ENCODE data around the gene LAG3.

The LAG3 gene

DNA sequence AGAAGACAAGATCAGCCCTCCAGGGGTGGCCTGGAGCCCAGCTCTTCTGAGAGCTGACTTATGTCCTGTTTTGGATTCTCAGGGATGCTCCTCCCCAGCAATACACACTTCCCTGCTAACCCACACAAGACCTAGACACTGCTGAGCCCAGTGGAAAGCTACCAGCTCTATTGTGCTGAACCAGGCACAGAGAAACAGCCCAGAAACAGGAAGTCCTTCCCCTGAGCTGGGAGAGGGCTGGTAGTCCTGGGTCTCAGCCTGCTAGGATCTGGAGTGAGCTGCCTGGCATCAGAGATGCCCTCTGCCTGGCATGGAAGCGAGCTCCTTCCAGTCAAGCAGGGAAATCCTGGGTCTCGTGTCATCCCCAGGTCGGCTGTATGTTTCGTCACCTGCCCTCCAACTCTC, 1.2 kb upstream of the LAG3 start:
- no peak for DNase-seq (ENCODE audit: low read depth in 3 of 3, low spot score in 1 of 3)

DNA sequence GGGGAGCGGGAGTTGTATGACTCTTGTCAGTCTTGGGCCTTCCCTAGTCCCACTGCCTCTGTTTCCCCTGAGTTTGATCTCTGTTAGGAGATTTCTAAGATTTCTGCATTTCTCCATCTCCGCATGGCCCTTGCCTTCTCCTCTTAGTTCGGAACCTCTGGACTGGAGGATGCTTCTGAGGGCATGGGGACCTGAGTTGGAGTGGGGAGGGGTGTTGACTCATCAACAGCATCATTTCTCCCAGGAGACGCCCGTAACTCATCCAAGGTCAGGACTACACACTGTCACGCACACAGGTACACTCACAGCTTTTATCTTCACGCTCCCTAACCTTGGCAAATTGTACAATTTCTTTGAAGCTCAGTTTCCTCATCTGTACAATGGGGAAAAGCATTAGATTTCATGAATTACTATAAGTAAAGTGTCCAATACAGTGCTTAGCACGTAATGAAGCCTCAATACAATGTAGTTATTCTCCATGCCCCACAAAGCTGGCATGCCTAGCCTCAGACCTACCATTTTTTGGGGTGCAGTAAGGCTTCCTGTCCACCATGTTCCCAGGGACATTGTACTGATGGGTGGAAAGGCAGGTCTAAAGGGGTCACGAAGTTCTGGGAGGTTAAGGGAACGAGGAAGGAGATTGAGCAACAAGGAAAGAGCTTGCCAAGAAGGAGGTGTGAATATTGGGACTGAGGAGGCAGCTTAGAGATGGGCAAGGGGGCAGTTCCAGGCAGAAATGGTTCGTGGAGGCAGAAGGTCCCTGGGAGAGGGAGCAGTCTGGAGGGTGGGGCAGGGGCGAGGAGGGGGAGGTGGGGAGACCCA, 600 bp upstream of the LAG3 start:
- no peak for DNase-seq (ENCODE audit: low read depth in 3 of 3, low spot score in 1 of 3)

DNA sequence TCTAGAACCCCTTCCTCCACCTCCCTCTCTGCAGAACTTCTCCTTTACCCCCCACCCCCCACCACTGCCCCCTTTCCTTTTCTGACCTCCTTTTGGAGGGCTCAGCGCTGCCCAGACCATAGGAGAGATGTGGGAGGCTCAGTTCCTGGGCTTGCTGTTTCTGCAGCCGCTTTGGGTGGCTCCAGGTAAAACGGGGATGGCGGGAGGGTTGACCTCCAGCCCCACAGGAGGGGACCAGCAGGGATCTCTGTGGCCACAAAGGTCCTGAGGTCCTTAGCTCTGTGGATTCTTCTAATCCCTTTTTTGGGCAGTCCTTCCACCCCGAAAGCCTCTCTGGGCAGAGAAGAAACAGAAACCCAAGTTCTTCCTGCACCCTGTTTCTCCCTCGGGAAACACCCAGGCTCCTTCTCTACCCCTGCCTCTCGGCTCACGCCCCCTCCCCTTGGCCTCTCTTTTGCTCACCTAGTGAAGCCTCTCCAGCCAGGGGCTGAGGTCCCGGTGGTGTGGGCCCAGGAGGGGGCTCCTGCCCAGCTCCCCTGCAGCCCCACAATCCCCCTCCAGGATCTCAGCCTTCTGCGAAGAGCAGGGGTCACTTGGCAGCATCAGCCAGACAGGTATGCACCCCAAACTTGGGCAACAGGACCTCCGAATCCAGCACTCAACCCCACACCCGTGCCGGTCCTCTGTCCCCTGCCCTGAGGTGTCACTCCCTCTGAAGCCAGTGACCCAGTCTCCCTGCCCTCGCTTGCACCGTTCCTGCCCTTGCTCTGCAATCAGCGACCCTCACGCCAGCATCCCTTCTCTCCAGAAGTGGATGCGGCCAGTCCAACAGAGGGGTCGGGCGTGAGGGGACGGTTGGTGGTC, 638 bp downstream of the LAG3 start:
- no peak for DNase-seq (ENCODE audit: low read depth in 3 of 3, low spot score in 1 of 3)

DNA sequence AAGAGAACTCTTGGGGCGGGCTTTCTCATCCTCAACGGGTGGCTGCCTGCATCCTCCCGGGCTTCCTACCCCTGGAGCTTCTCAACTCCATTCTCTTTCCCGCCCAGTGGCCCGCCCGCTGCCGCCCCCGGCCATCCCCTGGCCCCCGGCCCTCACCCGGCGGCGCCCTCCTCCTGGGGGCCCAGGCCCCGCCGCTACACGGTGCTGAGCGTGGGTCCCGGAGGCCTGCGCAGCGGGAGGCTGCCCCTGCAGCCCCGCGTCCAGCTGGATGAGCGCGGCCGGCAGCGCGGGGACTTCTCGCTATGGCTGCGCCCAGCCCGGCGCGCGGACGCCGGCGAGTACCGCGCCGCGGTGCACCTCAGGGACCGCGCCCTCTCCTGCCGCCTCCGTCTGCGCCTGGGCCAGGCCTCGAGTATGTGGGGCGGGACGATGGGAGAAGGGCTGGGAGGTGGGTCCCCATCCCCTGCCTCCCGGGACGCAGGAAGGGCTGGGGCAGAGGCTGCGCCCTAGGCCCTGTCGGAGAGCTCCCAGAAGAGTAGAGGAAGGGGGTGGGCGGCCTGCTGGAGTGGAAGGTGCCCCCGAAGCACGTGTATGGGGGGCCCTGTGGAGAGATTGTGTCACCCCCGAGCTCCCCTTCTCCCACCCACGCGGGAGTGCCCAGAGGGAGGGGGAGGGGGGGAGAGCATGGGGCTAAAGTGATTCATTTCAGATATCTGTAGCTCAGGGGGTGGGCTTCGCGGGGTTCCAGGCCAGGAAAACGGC, 1.5 kb downstream of the LAG3 start:
- no peak for DNase-seq (ENCODE audit: low read depth in 3 of 3, low spot score in 1 of 3)

DNA sequence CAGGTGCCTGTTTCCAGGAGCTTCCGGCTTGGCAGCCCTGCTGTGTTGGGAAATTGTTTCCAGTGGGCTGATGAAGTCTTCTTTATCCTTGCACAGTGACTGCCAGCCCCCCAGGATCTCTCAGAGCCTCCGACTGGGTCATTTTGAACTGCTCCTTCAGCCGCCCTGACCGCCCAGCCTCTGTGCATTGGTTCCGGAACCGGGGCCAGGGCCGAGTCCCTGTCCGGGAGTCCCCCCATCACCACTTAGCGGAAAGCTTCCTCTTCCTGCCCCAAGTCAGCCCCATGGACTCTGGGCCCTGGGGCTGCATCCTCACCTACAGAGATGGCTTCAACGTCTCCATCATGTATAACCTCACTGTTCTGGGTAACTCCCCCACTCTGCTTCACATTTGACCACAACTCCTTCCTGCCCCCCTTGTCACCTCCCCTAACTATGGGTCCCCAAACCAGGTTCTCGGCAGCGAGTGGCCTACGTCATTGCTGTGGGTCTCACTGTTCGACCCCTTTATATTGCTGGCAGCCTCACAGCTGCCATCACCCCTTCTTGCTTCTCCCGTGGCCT, 2.3 kb downstream of the LAG3 start:
- DNase-seq (ENCODE audit: low read depth in 3 of 3, low spot score in 1 of 3) = no peak

DNA sequence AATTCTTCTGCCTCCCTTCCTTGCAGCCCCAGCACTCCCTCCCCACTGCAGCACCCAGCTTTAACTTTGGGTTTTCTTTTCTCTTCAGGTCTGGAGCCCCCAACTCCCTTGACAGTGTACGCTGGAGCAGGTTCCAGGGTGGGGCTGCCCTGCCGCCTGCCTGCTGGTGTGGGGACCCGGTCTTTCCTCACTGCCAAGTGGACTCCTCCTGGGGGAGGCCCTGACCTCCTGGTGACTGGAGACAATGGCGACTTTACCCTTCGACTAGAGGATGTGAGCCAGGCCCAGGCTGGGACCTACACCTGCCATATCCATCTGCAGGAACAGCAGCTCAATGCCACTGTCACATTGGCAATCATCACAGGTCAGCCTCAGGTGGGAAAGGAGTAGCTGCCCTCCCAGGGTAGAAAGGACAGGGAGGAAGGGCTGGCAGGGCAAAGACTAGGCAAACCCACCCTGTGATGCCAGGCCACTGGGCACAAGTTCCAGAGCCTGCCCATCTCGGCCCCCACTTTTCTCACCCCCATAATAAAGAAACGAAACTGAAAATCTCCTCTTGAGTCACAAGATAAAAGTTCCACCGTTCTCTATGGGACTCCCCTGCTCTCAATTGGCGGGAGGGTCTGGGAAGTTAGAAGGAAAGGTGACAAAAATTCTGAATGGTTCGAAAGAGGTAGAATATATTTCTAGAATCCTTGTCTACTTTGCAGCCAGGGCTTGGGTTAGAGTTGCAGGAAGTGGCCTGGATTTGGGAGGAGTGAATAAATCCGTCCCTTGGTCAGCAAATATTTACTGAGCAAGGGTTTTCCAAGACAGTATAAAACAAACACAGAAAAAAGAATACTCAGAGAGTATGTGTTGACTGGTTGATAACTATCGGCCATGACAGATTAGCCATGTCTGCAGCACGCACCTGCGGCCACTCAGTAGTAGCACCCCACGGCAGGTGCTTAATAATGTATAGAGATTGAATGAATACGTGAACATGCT, 3.2 kb downstream of the LAG3 start:
- no peak for DNase-seq (ENCODE audit: low read depth in 3 of 3, low spot score in 1 of 3)

DNA sequence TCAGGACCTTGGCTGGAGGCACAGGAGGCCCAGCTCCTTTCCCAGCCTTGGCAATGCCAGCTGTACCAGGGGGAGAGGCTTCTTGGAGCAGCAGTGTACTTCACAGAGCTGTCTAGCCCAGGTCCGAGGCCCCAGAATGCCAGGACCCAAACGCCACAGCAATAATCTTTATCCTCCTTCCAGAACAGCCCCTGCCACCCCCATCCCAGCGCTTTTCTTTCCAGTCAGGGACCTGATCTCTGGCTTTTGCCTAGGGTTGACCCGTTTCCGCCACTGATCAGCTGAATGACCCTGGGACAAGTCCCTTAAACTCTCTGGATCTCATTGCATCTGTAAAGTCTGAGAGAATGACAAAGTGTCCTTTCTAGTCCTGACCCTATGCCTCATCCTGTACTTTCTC, 5.1 kb downstream of the LAG3 start:
- DNase-seq (ENCODE audit: low read depth in 3 of 3, low spot score in 1 of 3) = no peak

DNA sequence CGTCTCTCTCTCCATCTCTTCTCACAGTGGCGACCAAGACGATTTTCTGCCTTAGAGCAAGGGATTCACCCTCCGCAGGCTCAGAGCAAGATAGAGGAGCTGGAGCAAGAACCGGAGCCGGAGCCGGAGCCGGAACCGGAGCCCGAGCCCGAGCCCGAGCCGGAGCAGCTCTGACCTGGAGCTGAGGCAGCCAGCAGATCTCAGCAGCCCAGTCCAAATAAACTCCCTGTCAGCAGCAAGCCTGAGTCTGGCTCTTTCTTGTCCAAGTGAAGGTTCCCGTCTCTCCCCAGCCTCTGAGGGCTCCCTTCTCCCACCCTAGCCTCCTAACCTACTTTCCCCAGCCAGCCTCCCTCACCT, 5.9 kb downstream of the LAG3 start:
- DNase-seq (ENCODE audit: low read depth in 3 of 3, low spot score in 1 of 3) = no peak

DNA sequence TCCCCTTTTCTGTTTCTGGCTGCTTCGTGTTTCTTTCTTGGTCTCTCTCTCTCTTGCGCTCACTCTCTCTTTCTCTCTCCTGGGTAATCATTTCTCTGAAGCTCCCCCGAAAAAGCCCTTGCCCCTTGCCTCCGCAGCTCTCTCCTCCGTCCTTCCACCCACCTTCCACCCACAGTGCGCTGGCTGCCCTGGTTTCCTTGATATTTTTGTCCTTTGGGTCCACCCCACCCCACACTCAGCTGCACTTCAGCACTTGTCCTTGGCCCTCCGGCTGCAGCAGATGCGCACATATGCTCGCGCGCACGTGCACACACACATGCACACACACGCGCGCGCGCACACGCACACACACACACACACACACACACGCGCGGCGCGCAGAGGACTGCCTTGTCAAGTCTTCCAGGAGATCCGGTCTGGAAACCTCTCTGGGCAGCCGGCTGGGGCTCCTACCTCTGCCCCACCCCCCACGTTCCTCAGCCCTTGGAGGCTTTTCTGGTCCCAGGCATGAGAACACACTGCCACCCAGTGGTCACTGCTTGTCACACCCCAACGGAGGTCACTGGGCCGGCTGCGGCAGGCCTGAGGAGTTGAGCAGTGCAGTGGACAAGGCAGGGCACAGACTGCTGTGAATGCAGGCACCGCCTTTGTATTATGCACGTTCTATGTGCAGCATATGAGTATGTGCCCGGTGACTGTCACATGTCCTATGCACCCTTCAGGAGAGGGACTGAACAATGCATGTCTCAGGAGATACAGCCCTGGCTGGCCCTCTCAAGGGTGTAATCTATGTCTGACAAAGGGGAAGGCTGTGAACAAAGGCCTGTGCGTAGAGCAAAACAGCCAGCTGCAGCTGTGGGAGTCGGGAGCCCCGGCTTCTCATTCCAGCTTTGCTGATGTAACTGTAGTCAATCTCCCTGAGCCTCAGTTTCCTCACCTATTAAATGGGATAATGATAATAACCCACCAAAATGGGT, 6.5 kb downstream of the LAG3 start:
- DNase-seq (ENCODE audit: low read depth in 3 of 3, low spot score in 1 of 3) = peak; percentile 71 to 76 (median 75)

DNA sequence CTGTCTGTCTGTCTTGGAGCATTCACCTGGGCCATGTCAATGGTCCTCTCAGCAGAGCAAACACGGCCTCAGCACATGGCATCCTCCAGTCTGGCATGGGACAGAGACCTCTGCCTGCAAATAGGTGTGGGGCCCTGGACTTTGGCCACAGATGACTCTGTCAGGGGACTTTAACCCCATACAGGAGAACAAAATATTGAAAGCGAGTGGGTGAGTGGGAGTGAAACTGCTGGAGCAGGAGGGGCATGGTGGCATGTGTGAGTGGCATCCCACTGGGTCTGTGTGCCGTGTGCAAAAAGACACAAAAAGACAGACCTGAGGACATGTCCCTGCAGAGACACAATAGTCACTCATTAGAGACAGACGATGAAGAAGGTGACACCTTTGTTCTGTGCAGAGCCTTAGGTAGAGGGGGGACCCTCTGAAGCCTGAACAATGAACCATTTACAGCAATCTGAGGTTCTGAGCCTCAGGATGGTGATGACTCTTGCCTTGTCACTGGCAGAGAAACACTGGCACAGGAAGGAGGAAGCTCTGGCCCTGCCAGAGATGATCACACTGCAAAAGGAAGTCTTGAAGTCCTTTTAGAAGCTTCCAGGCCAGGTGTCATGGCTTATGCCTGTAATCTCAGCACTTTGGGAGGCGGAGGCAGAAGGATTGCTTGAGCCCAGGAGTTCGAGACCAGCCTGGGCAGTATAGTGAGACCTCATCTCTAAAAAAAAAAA, 7.5 kb downstream of the LAG3 start:
- DNase-seq (ENCODE audit: low read depth in 3 of 3, low spot score in 1 of 3) = no peak

DNA sequence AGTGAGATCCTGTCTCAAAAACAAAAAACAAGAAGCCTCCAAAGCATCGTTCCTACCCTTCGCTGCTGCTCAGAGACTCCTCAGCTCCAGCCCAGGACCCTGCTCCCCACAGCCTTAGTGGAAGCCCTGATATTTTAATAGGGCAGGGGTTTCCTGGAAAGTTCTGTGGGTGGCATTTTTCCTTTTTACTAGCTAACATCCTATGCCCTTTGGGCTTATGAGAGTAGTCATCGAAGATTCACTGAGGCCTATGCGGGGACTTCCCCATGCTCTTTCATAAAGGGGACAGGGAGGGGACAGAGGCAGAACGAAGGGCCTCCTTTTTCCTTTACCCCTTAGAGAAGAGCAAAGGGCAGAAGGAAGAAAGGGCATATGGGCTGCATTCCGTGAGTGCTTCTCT, 8.3 kb downstream of the LAG3 start:
- DNase-seq (ENCODE audit: low read depth in 3 of 3, low spot score in 1 of 3) = no peak

DNA sequence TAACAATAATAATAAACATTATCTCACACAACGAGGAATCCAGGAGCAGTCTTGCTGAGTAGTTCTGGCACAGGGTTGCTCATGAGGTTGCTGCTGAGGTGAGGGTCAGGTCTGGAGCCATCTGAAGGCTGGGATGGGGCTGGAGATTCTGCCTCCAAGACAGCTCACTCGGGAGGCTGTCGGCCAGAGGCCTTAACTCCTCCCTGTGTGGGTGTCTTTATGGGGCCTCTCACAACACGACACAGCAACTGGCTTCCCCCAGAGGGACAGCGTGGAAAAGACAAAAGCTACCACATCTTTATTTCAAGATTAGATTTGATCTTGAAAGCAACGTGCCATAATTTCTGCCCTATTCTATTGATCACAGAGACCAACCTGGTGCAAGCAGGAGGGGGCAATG, 9.8 kb downstream of the LAG3 start:
- DNase-seq (ENCODE audit: low read depth in 3 of 3, low spot score in 1 of 3) = no peak

DNA sequence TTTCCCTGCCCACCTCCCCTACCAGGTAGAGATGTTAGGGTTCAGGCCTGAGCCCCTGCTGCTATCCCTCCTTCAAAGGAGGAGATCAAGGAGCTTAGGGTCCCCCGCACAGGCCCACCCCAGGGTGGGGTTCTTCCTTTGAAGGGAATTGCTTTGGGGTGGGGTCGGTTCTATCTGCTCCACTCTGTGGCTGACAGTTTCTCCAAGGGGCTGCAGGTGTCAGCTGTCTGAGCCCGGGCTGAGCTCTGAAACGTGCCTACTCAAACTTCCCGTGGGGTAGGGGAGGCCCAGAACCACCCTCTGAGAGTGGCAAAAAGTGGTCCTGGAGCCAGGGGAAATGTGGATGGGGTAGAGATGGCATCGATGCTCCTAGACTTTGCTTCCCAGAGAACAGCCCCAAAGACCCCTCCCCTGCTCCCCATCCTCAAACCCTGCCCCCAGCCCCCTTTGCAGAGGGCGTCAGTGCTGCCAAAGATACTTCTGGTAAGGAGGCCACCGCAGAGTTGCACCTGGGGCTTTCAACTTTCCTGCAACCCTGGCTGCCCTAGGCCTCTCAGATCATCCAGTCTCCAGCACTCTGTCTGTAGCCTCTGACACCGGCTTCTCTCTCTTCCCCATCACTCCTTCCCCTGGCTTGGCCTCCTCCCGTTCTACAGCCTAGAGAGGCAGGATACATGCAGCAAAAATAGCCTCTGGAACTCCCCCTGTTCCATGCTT, 10.7 kb downstream of the LAG3 start:
- DNase-seq (ENCODE audit: low read depth in 3 of 3, low spot score in 1 of 3) = no peak

DNA sequence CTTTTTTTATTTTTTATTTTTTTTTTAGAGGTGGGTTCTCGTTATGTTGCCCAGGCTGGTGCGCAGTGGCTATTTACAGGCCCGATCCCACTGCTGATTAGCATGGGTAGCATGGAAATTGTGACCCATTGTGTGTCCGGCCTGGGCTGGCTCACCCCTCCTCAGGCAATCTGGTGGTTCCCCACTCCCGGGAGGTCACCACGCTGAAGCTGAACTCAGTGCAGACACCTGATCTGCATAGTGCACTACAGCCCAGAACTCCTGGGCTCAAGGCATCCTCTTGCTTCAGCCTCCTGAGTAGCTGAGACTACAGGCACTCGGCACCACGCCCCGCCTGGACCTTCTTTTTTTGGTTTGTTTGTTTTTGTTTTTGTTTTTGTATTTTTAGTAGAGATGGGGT, 11.5 kb downstream of the LAG3 start:
- DNase-seq (ENCODE audit: low read depth in 3 of 3, low spot score in 1 of 3) = no peak

DNA sequence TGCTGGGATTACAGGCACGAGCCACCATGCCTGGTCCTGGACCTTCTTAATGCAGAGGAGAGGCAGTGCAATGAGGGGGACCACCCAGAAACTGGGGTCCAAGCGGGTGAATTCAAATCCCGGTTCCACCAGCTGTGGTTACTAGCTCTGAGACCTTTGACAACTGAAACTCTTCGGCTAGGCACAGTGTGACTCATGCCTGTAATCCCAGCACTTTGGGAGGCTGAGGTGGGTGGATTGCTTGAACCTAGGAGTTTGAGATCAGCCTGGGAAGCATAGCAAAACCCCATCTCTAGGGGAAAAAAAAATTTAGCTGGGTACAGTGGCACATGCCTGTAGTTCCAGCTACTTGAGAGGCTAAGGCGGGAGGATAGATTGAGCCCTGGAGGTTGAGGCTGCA, 12.0 kb downstream of the LAG3 start:
- DNase-seq (ENCODE audit: low read depth in 3 of 3, low spot score in 1 of 3) = no peak

DNA sequence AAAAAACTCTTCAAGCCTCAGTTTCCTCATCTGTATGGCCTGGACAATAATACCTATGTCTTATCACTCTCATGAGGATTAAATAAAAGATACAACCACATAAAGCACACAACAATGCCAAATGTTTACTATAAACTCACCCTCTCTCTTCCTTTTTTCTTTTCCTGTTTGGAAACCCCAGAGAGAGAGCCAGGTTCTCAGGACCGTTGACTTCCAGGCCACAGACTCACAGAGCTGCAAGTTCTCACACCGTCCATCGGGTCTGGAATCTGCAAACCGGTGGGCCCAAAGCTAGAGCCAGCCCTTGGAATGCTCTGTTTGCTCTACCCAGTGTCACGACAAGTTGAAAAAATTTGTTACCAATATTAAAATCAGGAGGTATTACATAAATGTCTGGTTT, 12.4 kb downstream of the LAG3 start:
- DNase-seq (ENCODE audit: low read depth in 3 of 3, low spot score in 1 of 3) = no peak

DNA sequence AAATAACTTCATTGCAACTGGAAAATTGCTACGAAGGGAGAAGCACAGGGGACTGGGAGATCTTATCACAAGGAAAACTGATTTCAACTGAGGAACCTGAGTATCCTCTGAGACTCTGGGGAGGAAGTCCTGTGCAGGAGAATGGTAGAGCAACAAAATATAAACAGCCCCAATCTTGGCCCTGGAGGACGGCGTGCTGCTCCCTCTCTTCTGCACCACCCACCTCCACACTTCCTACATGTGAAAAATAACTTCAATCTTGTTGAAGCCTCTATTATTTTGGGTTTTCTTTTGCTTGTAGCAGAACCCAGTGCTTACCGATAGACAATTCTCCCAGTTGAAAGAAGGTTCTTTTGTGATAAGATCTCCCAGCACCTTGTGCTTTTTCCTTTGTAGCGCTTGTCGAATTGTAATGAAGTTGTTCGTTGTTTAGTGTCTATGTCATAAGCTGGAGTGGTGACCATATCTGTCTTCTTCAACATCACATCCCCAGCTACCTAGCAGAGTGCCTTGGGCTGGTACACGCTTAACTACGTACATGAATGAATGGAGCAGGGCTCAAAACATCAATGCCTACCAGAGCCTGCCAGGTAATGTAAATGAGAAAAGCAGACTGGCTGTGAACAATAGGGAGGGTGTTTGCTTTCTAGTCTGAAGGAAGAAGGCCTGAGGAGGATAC, 14.2 kb downstream of the LAG3 start:
- no peak for DNase-seq (ENCODE audit: low read depth in 3 of 3, low spot score in 1 of 3)
